GM19397 (cell line): ENCODE results near the gene XAB2.
"Not testable (repeated sequence)": the region's sequence is repeated elsewhere in the genome, so short reads cannot be mapped to it uniquely, and the experiment has no call there.

Experiments used
- ATAC-seq: cut with Tn5 transposase; IDR thresholded peaks from one replicate; pipeline ENCODE4 v1.9.1; 2021; ENCODE audit warnings: mild to moderate bottlenecking, moderate library complexity; ENCODE audit not compliant: unreplicated experiment

XAB2 gene

DNA sequence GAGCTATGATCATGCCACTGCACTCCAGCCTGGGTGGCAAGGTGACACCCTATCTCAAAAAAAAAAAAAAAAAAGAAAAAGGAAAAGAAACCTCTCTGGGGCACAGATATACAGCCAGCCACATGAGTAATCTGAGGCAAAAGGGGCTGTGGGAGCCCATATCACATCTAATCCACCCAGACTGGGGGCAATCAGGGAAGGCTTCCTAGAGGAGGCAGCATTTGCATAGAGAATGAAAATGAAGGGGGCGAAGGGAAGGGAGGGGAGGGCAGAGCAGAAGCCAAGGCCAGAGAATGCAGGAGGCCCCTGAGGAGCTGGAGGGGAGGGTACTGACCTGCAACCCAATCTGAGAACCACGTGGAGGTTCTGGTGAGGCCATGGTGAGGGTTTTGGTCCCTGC lies 20.8 kb upstream of the XAB2 start:
- ATAC-seq: no peak

DNA sequence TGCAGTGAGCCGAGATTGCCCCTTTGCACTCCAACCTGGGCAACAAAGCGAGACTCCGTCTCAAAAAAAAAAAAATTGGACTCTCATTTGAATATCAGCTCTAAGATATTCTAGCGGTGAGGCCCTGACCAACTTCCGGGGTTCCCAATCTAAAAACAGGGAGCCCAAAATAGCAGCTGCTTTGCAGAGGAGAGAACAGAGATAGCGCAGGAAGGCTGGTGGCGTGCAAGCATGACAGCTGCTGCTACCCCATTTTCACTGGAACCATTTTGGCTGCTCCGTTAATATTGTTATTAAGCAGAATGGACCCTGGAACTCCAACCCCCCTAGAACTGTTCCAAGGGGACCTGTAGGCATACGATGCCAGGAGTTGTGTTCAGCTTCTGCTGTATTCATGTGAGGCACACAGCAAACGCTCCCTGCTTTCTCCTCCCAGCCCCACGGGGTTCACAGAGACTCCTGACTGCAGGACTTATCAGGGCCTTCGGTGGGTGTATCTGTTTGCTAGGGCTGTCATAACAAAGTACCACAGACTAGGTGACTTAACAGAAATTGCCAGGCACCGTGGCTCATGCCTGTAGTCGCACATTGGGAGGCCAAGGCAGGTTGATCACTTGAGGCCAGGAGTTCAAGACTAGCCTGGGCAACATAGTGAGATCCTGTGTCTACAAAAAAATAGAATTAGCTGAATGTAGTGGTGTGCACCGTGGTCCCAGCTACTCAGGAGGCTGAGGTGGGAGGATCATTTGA lies 19.1 kb upstream of the XAB2 start:
- ATAC-seq: no peak

DNA sequence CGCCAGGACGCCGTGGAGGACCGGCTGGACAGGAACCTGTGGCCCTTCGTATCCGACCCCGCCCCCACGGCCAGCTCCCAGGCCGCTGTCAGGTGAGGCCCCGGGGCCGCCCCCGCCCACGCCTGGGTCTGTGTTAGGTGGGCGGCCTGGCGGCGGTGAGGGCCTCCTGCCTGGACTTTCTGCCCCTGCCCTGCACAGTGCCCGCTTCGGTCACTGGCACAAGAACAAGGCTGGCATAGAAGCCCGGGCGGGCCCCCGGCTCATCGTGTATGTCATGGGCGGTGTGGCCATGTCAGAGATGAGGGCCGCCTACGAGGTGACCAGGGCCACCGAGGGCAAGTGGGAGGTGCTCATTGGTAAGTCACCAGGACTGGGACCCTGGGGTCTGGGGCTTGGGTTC lies 17.8 kb upstream of the XAB2 start:
- no peak for ATAC-seq

GRCh38 chr19:7646426-7646700 lies 17.0 kb upstream of the XAB2 start:
- no peak for ATAC-seq

DNA sequence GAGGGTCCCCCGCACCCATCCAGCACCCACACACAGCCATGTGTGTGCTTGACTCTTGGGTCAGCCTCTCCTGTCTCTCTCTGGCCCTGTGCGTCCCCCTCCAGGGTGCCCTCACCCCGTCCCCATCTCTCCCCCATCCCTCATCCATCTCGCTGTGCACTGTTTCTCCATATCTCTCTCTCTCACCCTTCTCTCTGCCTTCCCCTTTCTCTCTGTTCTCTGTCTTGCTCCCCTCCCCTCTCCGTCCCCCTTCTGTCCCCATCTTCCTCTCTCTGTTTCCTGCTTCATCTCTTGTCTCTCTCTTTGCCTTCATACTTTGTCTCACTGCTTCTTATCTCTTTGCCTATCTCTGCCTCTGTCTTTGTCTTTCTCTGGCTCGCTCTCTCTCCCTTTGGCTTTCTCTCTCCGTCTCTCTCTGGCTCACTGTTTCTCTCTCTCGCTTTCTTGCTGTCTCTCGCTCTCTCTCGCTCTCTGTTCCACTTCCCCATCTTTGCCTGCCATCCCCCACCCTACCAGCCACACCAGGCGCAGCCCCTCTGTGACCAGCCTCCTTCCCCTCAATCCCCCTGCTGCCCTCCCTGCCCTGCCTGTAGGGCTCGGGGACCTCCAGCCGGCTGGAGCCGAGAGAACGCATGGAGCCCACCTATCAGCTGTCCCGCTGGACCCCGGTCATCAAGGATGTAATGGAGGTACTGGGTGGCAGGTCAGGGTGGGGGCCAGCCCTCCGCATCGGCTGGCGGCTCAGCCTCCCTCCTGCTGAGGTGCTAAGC lies 16.5 kb upstream of the XAB2 start:
- no peak for ATAC-seq

GRCh38 chr19:7645163-7645562 lies 15.8 kb upstream of the XAB2 start:
- ATAC-seq: no peak

GRCh38 chr19:7644550-7644877 lies 15.2 kb upstream of the XAB2 start:
- ATAC-seq: no peak

DNA sequence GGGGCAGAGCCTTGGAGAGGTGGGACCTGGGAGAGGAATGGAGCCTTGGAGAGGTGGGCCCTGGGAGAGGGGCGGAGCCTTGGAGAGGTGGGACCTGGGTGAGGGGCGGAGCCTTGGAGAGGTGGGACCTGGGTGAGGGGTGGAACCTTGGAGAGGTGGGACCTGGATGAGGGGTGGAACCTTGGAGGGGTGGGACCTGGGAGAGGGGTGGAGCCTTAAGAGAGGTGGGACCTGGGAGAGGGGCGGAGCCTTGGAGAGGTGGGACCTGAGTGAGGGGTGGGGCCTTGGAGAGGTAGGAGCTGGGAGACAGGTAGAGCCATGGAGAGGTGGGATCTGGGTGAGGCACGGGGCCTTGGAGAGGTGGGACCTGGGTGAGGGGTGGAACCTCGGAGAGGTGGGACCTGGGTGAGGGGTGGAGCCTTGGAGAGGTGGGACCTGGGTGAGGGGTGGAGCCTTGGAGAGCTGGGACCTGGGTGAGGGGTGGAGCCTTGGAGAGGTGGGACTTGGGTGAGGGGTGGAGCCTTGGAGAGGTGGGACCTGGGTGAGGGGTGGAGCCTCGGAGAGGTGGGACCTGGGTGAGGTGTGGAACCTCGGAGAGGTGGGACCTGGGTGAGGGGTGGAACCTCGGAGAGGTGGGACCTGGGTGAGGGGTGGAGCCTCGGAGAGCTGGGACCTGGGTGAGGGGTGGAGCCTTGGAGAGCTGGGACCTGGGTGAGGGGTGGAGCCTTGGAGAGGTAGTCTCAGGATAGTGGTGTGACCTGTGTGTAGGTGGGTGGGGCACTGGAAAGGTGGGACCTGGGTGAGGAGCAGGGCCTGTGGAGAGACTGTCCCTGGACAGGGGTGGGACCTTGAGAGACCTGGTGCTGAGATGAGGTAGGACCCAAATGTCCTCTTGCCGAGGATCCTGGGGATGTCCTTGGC lies 14.5 kb upstream of the XAB2 start:
- ATAC-seq: not testable (repeated sequence)

DNA sequence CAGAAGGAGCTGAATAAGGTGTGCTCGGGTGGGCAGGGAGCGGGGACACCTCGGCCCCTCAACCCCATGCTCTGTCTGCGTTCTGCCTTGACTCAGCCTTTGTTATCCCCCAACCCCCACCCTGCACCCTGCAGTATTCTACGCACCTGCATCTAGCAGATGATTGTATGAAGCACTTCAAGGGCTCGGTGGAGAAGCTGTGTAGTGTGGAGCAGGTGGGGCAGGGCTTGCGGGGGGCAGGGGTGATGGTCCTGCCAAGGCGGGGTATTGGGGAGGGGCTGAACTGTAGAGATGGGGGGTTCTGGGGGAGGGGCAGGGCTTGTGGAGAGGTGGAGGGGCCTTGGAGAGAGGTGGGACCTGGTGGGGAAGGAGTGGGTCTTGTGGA lies 13.7 kb upstream of the XAB2 start:
- no peak for ATAC-seq

DNA sequence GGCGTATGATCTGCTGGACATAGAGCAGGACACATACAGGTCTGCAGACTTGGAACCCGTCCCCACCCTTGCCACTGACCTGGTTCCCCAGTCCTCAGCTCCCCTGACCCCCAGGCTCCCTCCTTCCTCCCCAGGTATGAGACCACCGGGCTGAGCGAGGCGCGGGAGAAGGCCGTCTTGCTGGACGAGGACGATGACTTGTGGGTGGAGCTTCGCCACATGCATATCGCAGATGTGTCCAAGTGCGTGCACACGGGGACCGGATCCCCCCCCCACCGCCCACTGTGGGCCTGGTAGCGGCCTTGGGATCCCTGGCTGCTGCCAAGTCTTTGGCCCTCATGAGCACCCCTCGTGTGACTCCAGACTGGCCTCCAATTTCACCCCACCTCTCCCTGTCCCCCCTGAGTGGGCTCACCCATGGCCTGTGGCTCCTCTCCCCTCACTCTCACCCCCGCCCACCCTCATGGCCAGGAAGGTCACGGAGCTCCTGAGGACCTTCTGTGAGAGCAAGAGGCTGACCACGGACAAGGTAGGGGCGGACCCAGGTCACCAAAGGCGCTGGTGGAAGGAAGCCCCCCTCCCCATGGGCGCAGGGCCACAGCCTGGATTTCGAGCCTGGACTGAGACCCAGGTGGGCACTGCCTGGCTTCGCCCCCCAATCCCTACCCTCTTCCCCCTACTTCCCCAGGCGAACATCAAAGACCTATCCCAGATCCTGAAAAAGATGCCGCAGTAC lies 13.1 kb upstream of the XAB2 start:
- no peak for ATAC-seq

DNA sequence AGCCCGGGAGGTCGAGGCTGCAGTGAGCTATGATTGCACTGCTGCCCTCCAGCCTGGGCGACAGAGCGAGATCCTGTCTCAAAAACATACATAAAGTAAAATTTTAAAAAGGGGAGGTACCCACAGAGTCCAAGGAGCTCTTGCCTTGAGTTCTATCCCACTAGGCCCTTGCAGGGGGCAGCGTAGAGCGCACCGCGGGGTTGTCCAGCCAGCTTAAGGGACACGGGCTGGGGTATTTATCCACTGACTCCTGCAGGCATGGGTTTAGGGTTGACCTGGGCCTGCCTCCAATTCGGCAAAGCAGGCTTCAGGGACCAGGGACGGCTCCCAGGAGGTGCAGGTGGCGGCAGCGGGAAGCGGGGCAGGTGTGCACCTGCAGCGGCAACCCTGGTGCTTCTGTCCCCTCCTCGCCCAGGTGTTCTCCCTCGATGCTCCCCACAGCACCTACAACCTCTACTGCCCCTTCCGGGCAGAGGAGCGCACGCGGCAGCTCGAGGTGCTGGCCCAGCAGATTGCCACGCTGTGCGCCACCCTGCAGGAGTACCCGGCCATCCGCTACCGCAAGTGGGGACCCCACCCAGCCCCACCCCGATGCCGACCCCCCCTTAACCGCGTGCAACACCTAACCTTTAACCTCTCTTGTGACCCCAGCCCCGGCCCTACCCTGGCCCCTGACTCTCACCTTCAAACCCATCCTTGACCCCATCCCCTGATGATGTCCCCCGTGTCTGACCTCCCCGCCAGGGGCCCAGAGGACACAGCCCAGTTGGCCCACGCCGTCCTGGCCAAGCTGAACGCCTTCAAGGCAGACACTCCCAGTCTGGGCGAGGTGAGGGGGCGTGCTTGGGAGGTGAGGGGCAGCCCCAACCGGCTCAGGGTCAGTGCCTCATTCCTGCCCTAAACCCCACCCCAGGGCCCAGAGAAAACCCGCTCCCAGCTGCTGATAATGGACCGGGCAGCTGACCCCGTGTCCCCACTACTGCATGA lies 12.2 kb upstream of the XAB2 start:
- no peak for ATAC-seq

DNA sequence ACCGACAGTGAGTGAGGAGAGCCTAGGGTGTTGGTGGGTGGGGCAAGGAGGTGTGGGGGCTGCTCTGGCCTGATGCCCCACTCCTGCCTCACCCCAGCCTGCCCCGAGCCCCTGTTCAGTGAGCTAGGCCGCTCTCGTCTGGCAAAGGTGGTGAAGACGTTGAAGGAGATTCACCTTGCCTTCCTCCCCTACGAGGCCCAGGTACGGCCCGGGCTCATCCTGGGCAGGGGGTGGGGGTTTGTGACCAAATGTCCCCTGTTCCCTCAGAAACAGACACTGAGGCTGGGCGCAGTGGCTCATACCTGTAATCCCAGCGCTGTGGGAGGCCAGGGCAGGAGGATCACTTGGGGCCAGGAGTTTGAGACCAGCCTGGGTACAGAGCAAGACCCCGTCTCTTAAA lies 11.5 kb upstream of the XAB2 start:
- ATAC-seq: no peak

- no peak for ATAC-seq
Measured at GRCh38 chr19:7639863-7640348, 10.6 kb upstream of the XAB2 start.

DNA sequence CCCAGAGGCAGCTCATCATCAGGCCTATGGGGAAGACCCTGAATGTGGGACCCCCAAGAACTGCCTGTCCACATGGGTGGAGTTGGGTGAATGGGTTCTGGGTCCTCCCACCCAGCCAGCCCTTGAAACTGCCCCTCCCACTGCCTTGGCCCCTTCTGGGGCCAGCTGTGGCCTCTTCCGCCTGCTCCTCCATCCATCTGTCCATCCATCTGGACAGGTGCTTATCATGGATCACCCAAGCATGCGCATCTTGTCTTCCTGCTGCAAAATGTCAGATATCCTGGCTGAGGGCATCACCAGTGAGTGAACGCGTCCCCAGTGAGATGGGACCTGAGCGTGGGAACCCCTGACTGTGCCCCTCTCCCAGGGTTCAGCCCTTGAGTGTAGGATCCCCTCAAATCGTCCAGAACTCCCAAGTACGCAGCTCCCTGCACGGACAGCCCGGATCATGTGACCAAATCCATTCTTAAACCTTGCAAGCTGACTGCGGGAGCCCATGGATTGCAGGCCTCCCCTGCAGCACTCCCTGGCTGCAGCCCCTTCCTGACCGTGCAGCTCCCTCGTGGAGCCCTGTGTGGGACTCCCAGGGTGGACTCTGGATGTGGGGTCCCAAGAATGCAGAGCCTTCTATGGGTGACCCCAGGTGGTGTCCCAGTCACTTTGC lies 9.6 kb upstream of the XAB2 start:
- no peak for ATAC-seq

GRCh38 chr19:7637374-7638256 lies 8.3 kb upstream of the XAB2 start:
- ATAC-seq: no peak

- ATAC-seq: peak; percentile 69
Measured at GRCh38 chr19:7636691-7637373, 7.5 kb upstream of the XAB2 start, which contains the start of gene STXBP2. Gene STXBP2, plus strand, starts transcription at chr19:7637110. Its CDS starts 40 bp downstream, at chr19:7637150.

- ATAC-seq: no peak
Measured at GRCh38 chr19:7636317-7636690, 7.0 kb upstream of the XAB2 start.

- no peak for ATAC-seq
Measured at GRCh38 chr19:7635670-7636069, 6.3 kb upstream of the XAB2 start.
